ENCODE data around the gene TMEM131. TPM values are rescaled to one million over a fixed set of nuclear protein-coding genes. Genes with fewer than 3 reads are reported as not detected.

TMEM131 gene
- total RNA-seq, 1 donor from 2014 or later, result 31.4 TPM

GRCh38 chr2:97733341-97734035, 262.3 kb downstream of the TMEM131 start:
- no peak overlapping the region for H3K4me3 Mint-ChIP-seq (ENCODE audit: unreplicated experiment)
- H3K9me3 Mint-ChIP-seq (ENCODE audit: low read depth), result peaks cover 4% of the 10 kb centered on the region
- no peak for TF ChIP-seq CTCF (IDR thresholded peaks at IDR 0.05)
- no peak for DNase-seq (ENCODE audit: low spot score)
- H3K36me3 Mint-ChIP-seq (ENCODE audit: low read depth), result peaks cover 3% of the 10 kb centered on the region
- H3K27me3 Mint-ChIP-seq (ENCODE audit: low read depth), result no peaks in the 10 kb centered on the region
- H3K27ac Mint-ChIP-seq (ENCODE audit: unreplicated experiment), result no peak overlapping the region
- H3K4me1 Mint-ChIP-seq (ENCODE audit: low read depth), result no peaks in the 10 kb centered on the region

DNA sequence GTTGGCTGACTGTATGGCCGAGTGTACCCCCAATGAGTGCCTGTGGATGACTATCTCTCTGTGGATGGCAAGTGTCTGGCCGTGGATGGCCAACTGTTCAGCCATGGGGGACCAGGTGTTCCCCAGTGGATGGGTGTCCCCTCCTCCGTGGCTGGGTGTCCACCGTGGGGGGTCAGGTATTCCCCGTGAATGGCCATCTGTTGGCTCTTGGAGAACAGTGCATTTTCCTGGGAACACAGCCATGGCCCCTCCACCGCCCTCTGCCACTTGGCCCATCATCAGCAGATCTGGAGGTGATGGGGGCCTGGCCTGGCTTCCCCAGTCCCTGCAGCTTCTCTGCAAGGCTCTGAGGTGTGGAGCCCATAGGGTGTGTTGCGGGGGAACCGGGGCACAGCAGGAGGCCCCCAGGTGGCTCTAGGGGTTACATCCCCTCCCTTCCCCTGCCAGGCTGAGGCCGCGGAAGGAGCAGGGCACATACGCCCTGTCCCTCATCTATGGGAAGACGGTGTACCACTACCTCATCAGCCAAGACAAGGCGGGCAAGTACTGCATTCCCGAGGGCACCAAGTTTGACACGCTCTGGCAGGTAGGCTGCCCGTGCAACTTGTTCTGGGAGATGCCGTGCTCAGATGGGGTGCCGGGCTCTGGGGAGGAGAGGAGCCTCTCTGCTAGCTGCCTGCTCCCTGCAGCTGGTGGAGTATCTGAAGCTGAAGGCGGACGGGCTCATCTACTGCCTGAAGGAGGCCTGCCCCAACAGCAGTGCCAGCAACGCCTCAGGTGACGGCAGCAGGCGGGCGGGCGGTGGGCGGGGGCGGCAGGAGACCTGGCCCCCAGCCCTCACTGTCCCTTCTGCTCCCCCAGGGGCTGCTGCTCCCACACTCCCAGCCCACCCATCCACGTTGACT, 263.1 kb downstream of the TMEM131 start:
- no peak overlapping the region for H3K4me3 Mint-ChIP-seq (ENCODE audit: unreplicated experiment)
- no peaks in the 10 kb centered on the region for H3K27me3 Mint-ChIP-seq (ENCODE audit: low read depth)
- no peak overlapping the region for H3K27ac Mint-ChIP-seq (ENCODE audit: unreplicated experiment)
- TF ChIP-seq CTCF (IDR thresholded peaks at IDR 0.05), result no peak
- peaks cover 5% of the 10 kb centered on the region for H3K4me1 Mint-ChIP-seq (ENCODE audit: low read depth)
- DNase-seq (ENCODE audit: low spot score), result no peak
- H3K36me3 Mint-ChIP-seq (ENCODE audit: low read depth), result peaks cover 2% of the 10 kb centered on the region
- H3K9me3 Mint-ChIP-seq (ENCODE audit: low read depth), result peaks cover 4% of the 10 kb centered on the region

GRCh38 chr2:97731274-97732020, 264.3 kb downstream of the TMEM131 start:
- Mint-ChIP-seq H3K4me3 (ENCODE audit: unreplicated experiment) (no peak overlapping the region), H3K9me3 (ENCODE audit: low read depth) (peaks cover 4% of the 10 kb centered on the region), H3K4me1 (ENCODE audit: low read depth) (peaks cover 5% of the 10 kb centered on the region), H3K27me3 (ENCODE audit: low read depth) (no peaks in the 10 kb centered on the region), H3K27ac (ENCODE audit: unreplicated experiment) (no peak overlapping the region), H3K36me3 (ENCODE audit: low read depth) (peaks cover 2% of the 10 kb centered on the region)
- no peak for TF ChIP-seq CTCF (IDR thresholded peaks at IDR 0.05)
- DNase-seq (ENCODE audit: low spot score), result no peak

GRCh38 chr2:97730245-97730644, 265.5 kb downstream of the TMEM131 start:
- Mint-ChIP-seq H3K9me3 (ENCODE audit: low read depth) (peaks cover 4% of the 10 kb centered on the region), H3K27me3 (ENCODE audit: low read depth) (no peaks in the 10 kb centered on the region), H3K4me1 (ENCODE audit: low read depth) (peaks cover 5% of the 10 kb centered on the region), H3K4me3 (ENCODE audit: unreplicated experiment) (no peak overlapping the region), H3K36me3 (ENCODE audit: low read depth) (peaks cover 2% of the 10 kb centered on the region), H3K27ac (ENCODE audit: unreplicated experiment) (no peak overlapping the region)
- DNase-seq (ENCODE audit: low spot score), result no peak
- TF ChIP-seq CTCF (IDR thresholded peaks at IDR 0.05), result no peak

Measured in chondrocyte (in vitro differentiated cells).